ENCODE data around the gene LOXL3. TPM values are rescaled to one million over a fixed set of nuclear protein-coding genes. Genes with fewer than 3 reads are reported as not detected.

Gene LOXL3
- total RNA-seq, 1 donor from 2014 or later: 0.85 TPM

GRCh38 chr2:74551530-74551929 is 2.2 kb downstream of the LOXL3 start:
- DNase-seq: no peak

GRCh38 chr2:74550231-74550630 is 3.5 kb downstream of the LOXL3 start:
- no peak for DNase-seq

GRCh38 chr2:74548900-74549826 is 4.6 kb downstream of the LOXL3 start:
- peak; percentile 47 for DNase-seq

GRCh38 chr2:74548285-74548899 is 5.3 kb downstream of the LOXL3 start:
- DNase-seq: no peak

- DNase-seq: no peak
Measured at GRCh38 chr2:74546004-74546403, 7.7 kb downstream of the LOXL3 start.

GRCh38 chr2:74544634-74545033 is 9.1 kb downstream of the LOXL3 start:
- DNase-seq: no peak

GRCh38 chr2:74542978-74543377 is 10.8 kb downstream of the LOXL3 start:
- no peak for DNase-seq

- DNase-seq: no peak
Measured at GRCh38 chr2:74540291-74540690, 13.5 kb downstream of the LOXL3 start.

GRCh38 chr2:74538881-74539339 is 14.8 kb downstream of the LOXL3 start:
- no peak for DNase-seq

- DNase-seq: no peak
Measured at GRCh38 chr2:74537140-74537539, 16.6 kb downstream of the LOXL3 start.

- DNase-seq: no peak
Measured at GRCh38 chr2:74536166-74536950, 17.4 kb downstream of the LOXL3 start.

- no peak for DNase-seq
Measured at GRCh38 chr2:74535440-74535965, 18.2 kb downstream of the LOXL3 start.

GRCh38 chr2:74534411-74534810 is 19.3 kb downstream of the LOXL3 start:
- DNase-seq: no peak

GRCh38 chr2:74533464-74533863 is 20.3 kb downstream of the LOXL3 start:
- DNase-seq: no peak

- peak; percentile 66 for DNase-seq
Measured at GRCh38 chr2:74532222-74532621, 21.5 kb downstream of the LOXL3 start.

- DNase-seq: no peak
Measured at GRCh38 chr2:74531666-74532065, 22.1 kb downstream of the LOXL3 start.

- DNase-seq: peak; percentile 61
Measured at GRCh38 chr2:74530239-74531187, 23.2 kb downstream of the LOXL3 start.

GRCh38 chr2:74529357-74530238 is 24.1 kb downstream of the LOXL3 start, which contains the start of the genes AUP1 and HTRA2:
Gene AUP1 (minus strand): TSS chr2:74529706. CDS start chr2:74529629, 77 bp downstream.
Gene HTRA2 (plus strand): TSS chr2:74529933. CDS start chr2:74530007, 74 bp downstream.
- peak; percentile 98 for DNase-seq

- no peak for DNase-seq
Measured at GRCh38 chr2:74528600-74529356, 25.0 kb downstream of the LOXL3 start.

GRCh38 chr2:74527741-74528140 is 26.0 kb downstream of the LOXL3 start:
- no peak for DNase-seq
